ENCODE data around the gene PRSS1.
"Not testable (repeated sequence)": the region's sequence is repeated elsewhere in the genome, so short reads cannot be mapped to it uniquely, and the experiment has no call there.

The PRSS1 gene

GRCh38 chr7:142774826-142775225 is 25.6 kb downstream of the PRSS1 start:
- no peak for DNase-seq

GRCh38 chr7:142775351-142776115 is 26.3 kb downstream of the PRSS1 start:
- DNase-seq = not testable (repeated sequence)

- no peak for DNase-seq
Measured at GRCh38 chr7:142776206-142776844, 27.1 kb downstream of the PRSS1 start.

- not testable (repeated sequence) for DNase-seq
Measured at GRCh38 chr7:142776845-142777225, 27.6 kb downstream of the PRSS1 start.

- no peak for DNase-seq
Measured at GRCh38 chr7:142777318-142777717, 28.0 kb downstream of the PRSS1 start.

GRCh38 chr7:142782922-142783900 is 33.9 kb downstream of the PRSS1 start:
- peak; percentile 75 for DNase-seq

GRCh38 chr7:142784096-142784495 is 34.8 kb downstream of the PRSS1 start:
- DNase-seq = no peak

GRCh38 chr7:142784716-142785115 is 35.4 kb downstream of the PRSS1 start:
- no peak for DNase-seq

- DNase-seq = no peak
Measured at GRCh38 chr7:142785841-142786250, 36.6 kb downstream of the PRSS1 start.

- DNase-seq = no peak
Measured at GRCh38 chr7:142787034-142787768, 37.9 kb downstream of the PRSS1 start.

GRCh38 chr7:142787783-142788182 is 38.5 kb downstream of the PRSS1 start:
- no peak for DNase-seq

- no peak for DNase-seq
Measured at GRCh38 chr7:142788303-142789289, 39.3 kb downstream of the PRSS1 start.

- no peak for DNase-seq
Measured at GRCh38 chr7:142789441-142789840, 40.2 kb downstream of the PRSS1 start.

- no peak for DNase-seq
Measured at GRCh38 chr7:142790056-142790455, 40.8 kb downstream of the PRSS1 start.

GRCh38 chr7:142790555-142790954 is 41.3 kb downstream of the PRSS1 start:
- DNase-seq = no peak

- no peak for DNase-seq
Measured at GRCh38 chr7:142791502-142791901, 42.2 kb downstream of the PRSS1 start.

GRCh38 chr7:142792129-142792528 is 42.9 kb downstream of the PRSS1 start:
- DNase-seq = no peak

- DNase-seq = no peak
Measured at GRCh38 chr7:142792593-142792992, 43.3 kb downstream of the PRSS1 start.

- DNase-seq = no peak
Measured at GRCh38 chr7:142793156-142793555, 43.9 kb downstream of the PRSS1 start.

GRCh38 chr7:142795339-142795863 is 46.1 kb downstream of the PRSS1 start:
- no peak for DNase-seq

GRCh38 chr7:142796001-142796500 is 46.8 kb downstream of the PRSS1 start:
- DNase-seq = no peak

Data from NCI-H1436 (cell line).